Measurements from ENCODE around the gene RRP8. TPM values are rescaled to one million over a fixed set of nuclear protein-coding genes. Genes with fewer than 3 reads are reported as not detected.

The RRP8 gene
- total RNA-seq, 1 experiment from 2014 or later, result 15.1 TPM

DNA sequence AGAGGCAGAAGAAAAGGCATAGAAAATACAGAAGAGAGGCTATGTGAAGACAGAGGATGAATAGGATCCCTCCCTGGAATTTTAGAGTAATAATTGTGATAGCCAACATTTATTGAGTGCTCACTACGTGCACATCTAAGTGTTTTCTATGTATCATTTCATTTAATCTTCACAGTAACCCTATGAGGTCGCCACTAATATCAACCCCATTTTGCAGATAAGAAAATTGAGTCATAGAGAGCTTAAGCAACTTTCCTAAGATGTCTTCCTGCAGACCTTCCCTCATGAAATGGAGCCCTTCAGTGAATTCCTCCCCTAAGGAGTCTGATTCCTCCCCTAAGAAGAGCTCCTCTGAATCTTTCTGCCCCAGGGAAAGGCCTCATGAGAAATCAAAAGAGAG lies 38.1 kb downstream of the RRP8 start:
- Histone ChIP-seq H3K9me3 (ENCODE audit: low read length) (no peaks in the 10 kb centered on the region), H3K27me3 (ENCODE audit: low read length) (no peaks in the 10 kb centered on the region), H3K4me3 (ENCODE audit: low read length) (no peak overlapping the region), H3K9ac (ENCODE audit: low read length) (no peak overlapping the region), H2AFZ (ENCODE audit: low read length) (no peak overlapping the region), H3K4me2 (ENCODE audit: low read length) (no peak overlapping the region), H3K9me2 (replicated peaks; ENCODE audit: low read length) (no peaks in the 10 kb centered on the region), H4K20me1 (ENCODE audit: low read length) (no peaks in the 10 kb centered on the region), H3K4me1 (ENCODE audit: insufficient read depth, low read length) (peaks cover 9% of the 10 kb centered on the region), H3K36me3 (ENCODE audit: low read depth, low read length) (no peaks in the 10 kb centered on the region), H3K79me2 (ENCODE audit: low read length) (no peaks in the 10 kb centered on the region), H3K27ac (ENCODE audit: low read length) (no peak overlapping the region), H3F3A (ENCODE audit: low read length, unreplicated experiment) (no peaks in the 10 kb centered on the region)
- POLR2A ChIA-PET (ENCODE audit: unreplicated experiment), result no interaction called here
- intact Hi-C loops (cut with micrococcal nuclease), result no loop called here
- ATAC-seq (no peak), DNase-seq (no peak)
- BruUV-seq (replicated peaks), result no TSS peak
- CTCF ChIA-PET, result no interaction called here
- TF ChIP-seq EZH2 (IDR thresholded peaks at IDR 0.05; ENCODE audit: low read length, unreplicated experiment), result no peak
- no peak for TF ChIP-seq EZH2phosphoT487 (IDR thresholded peaks at IDR 0.05; ENCODE audit: borderline replicate concordance, low read length)
- TF ChIP-seq, protein P1, sequence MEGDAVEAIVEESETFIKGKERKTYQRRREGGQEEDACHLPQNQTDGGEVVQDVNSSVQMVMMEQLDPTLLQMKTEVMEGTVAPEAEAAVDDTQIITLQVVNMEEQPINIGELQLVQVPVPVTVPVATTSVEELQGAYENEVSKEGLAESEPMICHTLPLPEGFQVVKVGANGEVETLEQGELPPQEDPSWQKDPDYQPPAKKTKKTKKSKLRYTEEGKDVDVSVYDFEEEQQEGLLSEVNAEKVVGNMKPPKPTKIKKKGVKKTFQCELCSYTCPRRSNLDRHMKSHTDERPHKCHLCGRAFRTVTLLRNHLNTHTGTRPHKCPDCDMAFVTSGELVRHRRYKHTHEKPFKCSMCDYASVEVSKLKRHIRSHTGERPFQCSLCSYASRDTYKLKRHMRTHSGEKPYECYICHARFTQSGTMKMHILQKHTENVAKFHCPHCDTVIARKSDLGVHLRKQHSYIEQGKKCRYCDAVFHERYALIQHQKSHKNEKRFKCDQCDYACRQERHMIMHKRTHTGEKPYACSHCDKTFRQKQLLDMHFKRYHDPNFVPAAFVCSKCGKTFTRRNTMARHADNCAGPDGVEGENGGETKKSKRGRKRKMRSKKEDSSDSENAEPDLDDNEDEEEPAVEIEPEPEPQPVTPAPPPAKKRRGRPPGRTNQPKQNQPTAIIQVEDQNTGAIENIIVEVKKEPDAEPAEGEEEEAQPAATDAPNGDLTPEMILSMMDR (conservative IDR thresholded peaks at IDR 0.05; ENCODE audit: low read depth, low read length), result no peak

DNA sequence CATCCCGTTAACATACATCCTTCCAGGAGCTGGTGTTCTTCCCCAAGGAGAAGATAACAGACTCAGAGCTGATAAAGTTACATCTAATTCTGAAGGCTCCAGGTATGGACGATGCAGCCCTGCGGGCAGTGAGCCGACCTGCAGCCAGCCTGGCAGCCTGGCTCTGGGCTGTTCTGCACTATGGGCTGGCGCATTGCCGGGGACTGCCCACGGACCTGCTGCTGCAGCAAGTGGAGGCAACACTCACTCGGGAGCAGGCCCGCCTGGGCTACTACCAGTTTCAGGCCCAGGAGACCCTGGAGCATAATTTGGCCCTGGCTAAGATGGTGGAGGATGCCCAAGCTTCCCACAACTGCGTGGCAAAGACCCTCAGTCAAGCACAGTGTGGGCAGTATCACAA lies 39.7 kb downstream of the RRP8 start:
- no peaks in the 10 kb centered on the region for H3K36me3 ChIP-seq (ENCODE audit: low read depth, low read length)

DNA sequence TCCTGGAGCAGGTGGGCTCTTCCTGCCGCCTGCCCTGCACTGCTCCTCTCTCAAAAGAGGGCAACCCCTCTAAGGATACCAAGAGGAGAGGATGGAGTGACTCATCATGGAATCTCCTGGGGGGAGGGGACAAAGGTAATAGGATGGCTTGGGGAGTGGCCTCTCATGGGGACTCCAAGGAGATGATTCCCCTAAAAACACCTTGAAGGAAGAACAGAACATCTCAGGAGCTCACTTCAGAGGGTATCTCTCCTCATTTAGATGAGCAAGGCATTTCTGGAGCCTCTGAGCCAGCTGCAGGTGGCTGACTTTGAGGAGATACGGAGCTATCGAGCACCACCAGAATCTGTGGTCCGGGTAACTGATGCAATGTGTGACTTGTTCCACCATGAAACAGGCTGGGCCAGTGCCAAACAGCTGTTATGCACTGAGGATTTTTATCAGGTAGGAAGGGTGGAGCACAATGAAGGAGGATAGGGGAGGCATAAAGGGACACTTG lies 40.2 kb downstream of the RRP8 start:
- Histone ChIP-seq H3K9me3 (ENCODE audit: low read length) (no peaks in the 10 kb centered on the region), H3K4me1 (ENCODE audit: insufficient read depth, low read length) (peaks cover under 1% of the 10 kb centered on the region; the same call in 1 of the 2 replicates), H3K4me3 (ENCODE audit: low read length) (no peak overlapping the region), H4K20me1 (ENCODE audit: low read length) (no peaks in the 10 kb centered on the region), H3K79me2 (ENCODE audit: low read length) (no peaks in the 10 kb centered on the region), H3K9me2 (replicated peaks; ENCODE audit: low read length) (no peaks in the 10 kb centered on the region), H3K27me3 (ENCODE audit: low read length) (no peaks in the 10 kb centered on the region), H3K36me3 (ENCODE audit: low read depth, low read length) (no peaks in the 10 kb centered on the region), H3F3A (ENCODE audit: low read length, unreplicated experiment) (no peaks in the 10 kb centered on the region), H3K9ac (ENCODE audit: low read length) (no peak overlapping the region), H2AFZ (ENCODE audit: low read length) (no peak overlapping the region), H3K27ac (ENCODE audit: low read length) (no peak overlapping the region), H3K4me2 (ENCODE audit: low read length) (no peak overlapping the region)
- ATAC-seq (no peak), DNase-seq (peak; percentile 9)
- ChIA-PET POLR2A (ENCODE audit: unreplicated experiment) (no interaction called here), CTCF (no interaction called here)
- TF ChIP-seq EZH2 (IDR thresholded peaks at IDR 0.05; ENCODE audit: low read length, unreplicated experiment), result no peak
- TF ChIP-seq, protein P1 (conservative IDR thresholded peaks at IDR 0.05; ENCODE audit: low read depth, low read length), result no peak
- TF ChIP-seq EZH2phosphoT487 (IDR thresholded peaks at IDR 0.05; ENCODE audit: borderline replicate concordance, low read length), result no peak
- intact Hi-C loops (cut with micrococcal nuclease), result no loop called here
- no TSS peak for BruUV-seq (replicated peaks)

More for the DNA sequence above, 39.7 kb downstream of the RRP8 start:
- intact Hi-C loops (cut with micrococcal nuclease), result no loop called here
- no TSS peak for BruUV-seq (replicated peaks)
- H3K9me2 ChIP-seq (replicated peaks; ENCODE audit: low read length), result no peaks in the 10 kb centered on the region
- no peaks in the 10 kb centered on the region for H3K27me3 ChIP-seq (ENCODE audit: low read length)
- DNase-seq (no peak), ATAC-seq (no peak)
- H3K79me2 ChIP-seq (ENCODE audit: low read length), result no peaks in the 10 kb centered on the region
- no peak overlapping the region for H3K27ac ChIP-seq (ENCODE audit: low read length)
- H2AFZ ChIP-seq (ENCODE audit: low read length), result no peak overlapping the region
- no peaks in the 10 kb centered on the region for H3K9me3 ChIP-seq (ENCODE audit: low read length)
- H3F3A ChIP-seq (ENCODE audit: low read length, unreplicated experiment), result no peaks in the 10 kb centered on the region
- H3K4me2 ChIP-seq (ENCODE audit: low read length), result no peak overlapping the region
- no peak overlapping the region for H3K4me3 ChIP-seq (ENCODE audit: low read length)
- no peak overlapping the region for H3K9ac ChIP-seq (ENCODE audit: low read length)
- CTCF ChIA-PET, result no interaction called here
- POLR2A ChIA-PET (ENCODE audit: unreplicated experiment), result no interaction called here
- no peaks in the 10 kb centered on the region for H4K20me1 ChIP-seq (ENCODE audit: low read length)
- peaks cover 5% of the 10 kb centered on the region for H3K4me1 ChIP-seq (ENCODE audit: insufficient read depth, low read length)
- TF ChIP-seq, protein P1 (conservative IDR thresholded peaks at IDR 0.05; ENCODE audit: low read depth, low read length), result no peak
- TF ChIP-seq EZH2 (IDR thresholded peaks at IDR 0.05; ENCODE audit: low read length, unreplicated experiment) (no peak), EZH2phosphoT487 (IDR thresholded peaks at IDR 0.05; ENCODE audit: borderline replicate concordance, low read length) (no peak)
